GM04504 (cell line): ENCODE data around the gene ATG4B.
"Not testable (repeated sequence)": the region's sequence is repeated elsewhere in the genome, so short reads cannot be mapped to it uniquely, and the experiment has no call there.

Experiments used
- DNase-seq: peaks from one replicate; pipeline ENCODE4 v3.0.0-alpha.2; 2012; ENCODE audit warnings: low read depth

ATG4B gene

DNA sequence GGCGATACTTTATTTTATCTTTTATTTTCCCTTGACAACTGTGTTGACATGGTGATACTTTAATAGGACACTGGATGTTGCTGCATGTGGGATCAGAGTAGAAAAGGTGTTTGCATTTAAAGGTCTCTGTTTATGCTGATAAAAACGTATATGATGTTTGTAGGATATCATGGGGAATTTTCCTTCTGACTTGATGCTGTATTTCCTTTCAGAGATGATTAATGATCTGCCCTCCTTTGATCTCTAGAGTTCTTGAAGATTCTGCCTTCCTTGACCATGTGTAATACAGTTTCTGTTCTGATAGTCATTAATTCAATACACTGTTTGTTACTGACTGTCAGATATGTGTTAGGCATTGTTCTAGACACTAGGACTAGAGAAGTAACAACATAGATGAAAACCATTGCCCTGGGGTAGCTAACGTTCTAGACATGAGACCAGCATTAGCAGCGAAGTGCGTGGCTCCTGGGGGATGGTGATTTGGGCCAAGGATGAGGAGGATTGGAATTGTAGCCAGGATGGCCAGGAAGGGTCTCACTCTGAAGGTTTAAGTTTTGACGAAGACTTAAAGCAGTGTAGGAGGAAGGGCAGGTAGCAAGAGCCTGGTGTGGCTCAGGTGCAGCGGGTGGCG lies 2.8 kb downstream of the ATG4B start:
- DNase-seq: no peak

- no peak for DNase-seq
These were observed 4.1 kb downstream of the ATG4B start for GRCh38 chr2:241641631-241642030.

DNA sequence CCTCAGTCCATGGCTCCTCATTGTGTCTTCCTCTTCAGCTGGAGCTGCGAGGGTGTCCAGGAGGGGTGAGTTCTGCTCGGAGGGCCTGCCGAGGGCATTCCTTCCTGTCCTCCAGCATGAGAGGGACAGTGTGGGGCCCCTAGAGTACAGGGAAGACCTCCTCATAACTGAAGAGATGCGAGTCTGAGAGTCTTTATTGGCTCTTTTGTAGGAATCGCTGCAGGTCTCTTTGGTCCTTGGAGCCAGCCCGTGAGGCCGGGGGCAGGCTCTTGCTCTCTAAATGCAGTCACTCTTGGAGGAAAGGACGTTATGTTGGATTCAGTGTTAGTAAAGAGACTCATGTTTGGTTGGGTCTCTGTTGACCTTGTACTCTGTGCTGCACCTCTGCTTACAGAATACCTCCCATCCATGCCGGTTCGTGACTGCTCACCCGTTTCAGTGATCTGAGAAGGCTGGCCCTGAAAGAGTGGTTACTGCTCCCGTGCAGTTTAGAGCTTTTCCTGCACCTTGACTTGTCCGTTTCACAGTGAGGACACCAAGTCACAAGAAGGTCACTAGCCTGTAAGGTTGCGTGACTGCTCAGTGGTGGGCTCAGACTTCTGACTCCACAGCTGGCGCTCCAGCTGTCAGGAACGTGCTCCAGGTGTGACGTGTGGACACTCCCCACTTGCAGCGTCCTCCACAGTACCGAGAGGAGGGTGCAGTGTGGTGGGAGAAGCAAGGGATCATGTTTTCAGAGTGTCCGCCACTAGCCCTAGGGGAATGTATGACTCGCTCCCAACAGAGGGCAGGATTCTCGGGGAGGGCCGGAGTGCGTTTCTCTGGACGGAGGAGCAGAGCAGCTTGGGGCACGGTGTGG lies 7.8 kb downstream of the ATG4B start:
- DNase-seq: no peak

DNA sequence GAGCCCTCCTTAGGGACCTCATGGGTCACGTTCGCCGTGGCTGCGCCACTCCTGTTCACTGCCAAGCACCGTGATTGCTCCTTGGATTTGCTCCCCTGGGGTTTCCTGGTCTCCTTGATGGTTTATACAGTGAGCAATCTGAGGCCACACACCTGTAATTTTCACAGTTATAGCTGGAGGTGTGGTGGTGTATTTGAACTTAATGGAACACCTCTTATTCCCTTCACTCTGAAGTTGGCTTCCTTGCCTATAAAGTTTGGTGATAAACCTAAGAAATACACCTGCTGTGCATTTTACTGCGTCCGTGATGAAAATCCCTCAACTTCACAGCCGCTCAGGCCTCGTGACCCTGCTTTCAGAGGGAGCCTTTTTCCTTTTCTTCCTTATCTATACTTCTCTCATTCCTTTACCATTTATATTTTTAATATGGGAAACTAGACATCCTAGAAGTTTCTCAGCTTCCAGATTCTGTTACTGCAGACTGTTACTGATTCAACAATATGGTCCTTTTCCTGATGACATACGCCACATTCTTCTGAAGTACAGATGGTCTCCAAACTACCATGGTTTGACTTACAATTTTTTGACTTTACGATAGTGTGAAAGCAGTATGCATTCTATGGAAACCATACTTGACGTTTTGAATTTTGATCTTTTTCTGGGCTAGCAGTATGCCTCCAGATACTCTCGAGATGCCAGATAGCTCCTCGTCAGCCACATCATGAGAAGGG lies 8.6 kb downstream of the ATG4B start:
- DNase-seq: no peak

DNA sequence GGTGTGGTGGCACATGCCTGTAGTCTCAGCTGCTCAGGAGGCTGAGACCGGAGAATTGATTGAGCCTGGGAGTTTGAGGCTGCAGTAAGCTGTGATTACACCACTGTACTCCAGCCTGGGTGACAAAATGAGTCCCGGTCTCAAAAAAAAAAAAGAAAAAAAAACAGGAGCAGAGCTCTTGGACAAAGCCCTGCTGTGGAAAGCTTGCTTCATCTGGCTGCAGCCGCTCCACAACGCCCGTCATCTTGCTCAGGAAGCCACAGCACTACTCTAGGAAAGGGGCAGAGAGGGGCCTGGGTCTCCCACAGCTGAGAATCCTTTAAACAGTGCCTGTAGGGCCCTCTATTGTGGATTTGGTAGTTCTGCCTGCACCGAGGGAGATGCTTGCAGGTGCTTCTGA lies 11.0 kb downstream of the ATG4B start:
- DNase-seq: no peak

DNA sequence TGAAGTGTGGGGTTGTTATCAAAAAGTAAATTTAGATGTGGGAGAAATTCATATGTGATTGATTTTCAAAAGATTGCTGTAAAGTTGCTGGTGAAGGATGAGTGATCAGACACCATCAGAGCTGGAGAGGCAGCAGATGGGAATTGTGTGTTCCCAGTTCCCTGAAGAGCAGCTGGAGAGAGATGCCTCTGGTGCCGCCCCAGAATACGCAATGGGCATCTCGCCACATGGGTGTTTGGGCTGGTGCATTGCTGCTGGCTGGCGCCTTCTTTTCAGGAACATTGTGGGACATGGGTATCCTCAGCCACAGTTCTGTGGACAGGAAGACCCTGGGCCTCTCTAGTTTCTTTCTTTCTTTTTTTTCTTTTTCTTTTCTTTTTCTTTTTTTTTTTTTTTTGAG lies 11.9 kb downstream of the ATG4B start:
- no peak for DNase-seq

DNA sequence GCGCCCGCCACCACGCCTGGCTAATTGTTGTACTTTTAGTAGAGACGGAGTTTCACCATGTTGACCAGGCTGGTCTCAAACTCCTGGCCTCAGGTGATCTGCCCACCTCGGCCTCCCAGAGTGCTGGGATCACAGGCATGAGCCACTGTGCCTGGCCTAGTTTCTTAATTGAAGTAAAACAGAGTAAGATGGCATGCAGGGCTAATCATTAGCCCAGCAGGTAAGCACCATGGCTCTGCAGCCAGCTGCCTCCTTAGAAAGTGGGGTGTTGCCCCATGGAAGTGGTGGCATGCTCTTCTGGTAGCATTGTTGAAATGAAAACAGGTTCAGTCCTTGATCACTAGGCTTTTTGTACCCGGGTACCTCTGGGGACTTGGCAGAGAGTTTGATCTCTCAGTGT lies 12.4 kb downstream of the ATG4B start:
- DNase-seq: no peak

GRCh38 chr2:241652142-241652541 lies 14.6 kb downstream of the ATG4B start:
- DNase-seq: no peak

GRCh38 chr2:241652722-241653121 lies 15.2 kb downstream of the ATG4B start:
- DNase-seq: no peak

- no peak for DNase-seq
These were observed 15.8 kb downstream of the ATG4B start for GRCh38 chr2:241653210-241653750.

- no peak for DNase-seq
These were observed 17.1 kb downstream of the ATG4B start for GRCh38 chr2:241654551-241654950.

DNA sequence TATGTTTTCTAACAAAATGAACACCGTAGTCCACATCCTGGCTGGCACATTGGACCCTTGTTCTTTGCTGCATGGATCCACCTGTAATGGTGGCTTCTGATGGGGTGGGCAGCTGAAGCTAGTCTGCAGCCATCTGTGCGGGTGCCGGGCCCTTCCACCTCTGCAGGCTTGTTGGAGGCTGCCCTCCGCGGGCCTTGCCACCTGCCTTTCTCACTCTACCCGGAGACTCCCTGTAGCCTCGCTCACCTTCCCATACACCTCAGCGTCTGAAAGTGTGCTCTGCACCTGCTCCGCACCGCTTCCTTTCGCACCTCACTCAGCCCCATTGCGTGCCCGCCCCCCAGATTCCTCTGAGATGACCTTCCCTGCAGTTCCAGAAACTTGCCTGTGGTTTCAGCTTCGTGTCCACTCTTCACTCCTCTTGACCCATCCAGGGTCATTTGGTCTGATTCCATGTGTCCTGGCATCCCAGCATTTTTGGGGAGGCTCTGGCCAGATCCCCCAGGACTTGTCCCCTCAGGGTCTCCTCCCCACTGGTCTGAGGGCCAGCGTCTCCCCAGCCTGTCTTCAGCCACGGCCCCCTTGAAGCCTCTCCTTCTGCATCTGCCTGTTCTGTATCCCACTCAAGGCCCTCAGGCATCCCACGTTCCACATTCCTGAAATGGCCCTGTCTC lies 18.2 kb downstream of the ATG4B start:
- no peak for DNase-seq

- DNase-seq: no peak
These were observed 18.8 kb downstream of the ATG4B start for GRCh38 chr2:241656190-241656741.

- no peak for DNase-seq
These were observed 20.3 kb downstream of the ATG4B start for GRCh38 chr2:241657786-241658254.

GRCh38 chr2:241658296-241658695 lies 20.8 kb downstream of the ATG4B start:
- DNase-seq: no peak

DNA sequence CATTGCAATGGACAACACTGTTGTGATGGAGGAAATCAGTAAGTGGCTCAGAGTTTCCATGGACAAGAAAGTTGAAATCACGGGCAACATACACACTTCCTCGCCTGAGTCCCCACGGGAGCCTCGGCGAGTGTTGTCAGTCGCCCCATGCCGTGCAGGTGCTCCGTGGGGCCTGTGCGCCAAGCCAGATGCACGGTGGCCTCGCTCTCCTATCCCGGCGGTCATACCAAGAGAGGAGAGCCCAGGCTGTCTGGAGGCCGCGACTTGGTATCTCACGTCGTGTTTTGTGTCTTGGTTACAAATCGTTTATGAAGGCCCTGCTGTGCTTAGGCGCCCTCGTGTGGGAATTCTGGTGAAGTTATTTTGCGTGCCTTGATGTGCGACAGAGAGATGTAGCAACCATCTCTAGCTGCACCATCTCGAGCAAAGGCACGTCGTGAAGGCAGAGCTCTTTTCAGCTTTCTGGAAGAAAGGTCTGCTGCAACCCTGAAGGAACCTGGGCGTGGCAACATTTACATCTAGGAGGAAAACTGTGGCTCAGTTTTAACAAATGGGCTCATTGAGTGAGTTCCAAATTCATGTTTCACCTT lies 21.8 kb downstream of the ATG4B start:
- DNase-seq: peak; percentile 63

DNA sequence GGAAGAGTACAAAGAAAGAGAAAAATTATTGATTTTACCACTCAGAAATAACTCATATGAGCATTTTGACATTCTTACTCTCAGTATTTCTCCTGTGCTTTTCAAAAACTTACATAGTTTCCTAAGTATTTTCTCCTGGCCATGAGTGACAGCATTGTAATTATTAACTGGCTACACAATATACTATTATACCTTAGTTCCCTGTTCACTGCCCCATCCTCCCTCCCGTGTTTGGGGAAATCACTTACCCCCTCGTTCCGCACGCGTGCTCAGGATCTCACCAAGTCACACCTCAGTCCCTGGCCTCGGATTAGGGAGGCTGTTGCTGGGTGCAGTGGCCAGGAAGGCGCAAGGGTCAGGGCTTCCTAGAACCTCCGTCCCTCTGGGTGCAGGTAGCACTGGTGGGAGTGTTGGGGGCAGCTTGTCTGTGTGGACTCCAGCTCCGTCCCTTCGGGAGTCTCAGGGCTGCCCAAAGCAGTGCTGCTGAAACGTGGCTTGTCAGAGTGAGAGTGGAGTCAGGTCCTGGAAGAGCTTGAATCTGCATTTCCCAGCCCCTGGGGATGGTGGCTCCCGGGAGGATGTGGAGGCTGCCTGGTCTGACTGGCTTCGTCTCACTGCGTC lies 23.2 kb downstream of the ATG4B start:
- DNase-seq: no peak

GRCh38 chr2:241662731-241663130 lies 25.2 kb downstream of the ATG4B start:
- not testable (repeated sequence) for DNase-seq

- DNase-seq: no peak
These were observed 28.4 kb downstream of the ATG4B start for GRCh38 chr2:241665731-241666440.
